GM23338 (cell line): ENCODE measurements around the gene ZFHX3. TPM values are rescaled to one million over a fixed set of nuclear protein-coding genes. Genes with fewer than 3 reads are reported as not detected.

ENCODE experiments used
- ATAC-seq: fragments of 200-7000 bp; cut with Tn5 transposase; 3 replicates; pipeline ENCODE4 v1.9.1; 2020
- DNase-seq: peaks from one replicate; pipeline ENCODE4 v3.0.0-alpha.2; 2015; ENCODE audit warnings: low spot score
- H2AFZ ChIP-seq: fragments of 200-600 bp; sonication (generic); 2 replicates; pipeline ENCODE4 v1.8.0; 2016; ENCODE audit warnings: antibody characterized with exemption, mild to moderate bottlenecking, moderate library complexity
- H3F3A ChIP-seq: fragments of 200-600 bp; sonication (generic); replicated peaks from 2 replicates; pipeline ENCODE4 v1.8.0; 2017; ENCODE audit warnings: antibody characterized with exemption, mixed run types, low read depth
- H3K27ac ChIP-seq: fragments of 200-600 bp; sonication (generic); 2 replicates; pipeline ENCODE4 v1.6.1; 2016; ENCODE audit warnings: low read depth
- H3K27me3 ChIP-seq: fragments of 200-600 bp; sonication (generic); 2 replicates; pipeline ENCODE4 v1.8.0; 2016; ENCODE audit warnings: mild to moderate bottlenecking, mixed run types, moderate library complexity; ENCODE audit not compliant: insufficient read depth
- H3K36me3 ChIP-seq: fragments of 200-600 bp; sonication (generic); 2 replicates; pipeline ENCODE4 v1.8.0; 2016; ENCODE audit warnings: mild to moderate bottlenecking; ENCODE audit not compliant: insufficient read depth
- H3K4me1 ChIP-seq: fragments of 200-600 bp; sonication (generic); 2 replicates; pipeline ENCODE4 v1.8.0; 2016; ENCODE audit warnings: mild to moderate bottlenecking, moderate library complexity; ENCODE audit not compliant: insufficient read depth
- H3K4me2 ChIP-seq: fragments of 200-600 bp; sonication (generic); 2 replicates; pipeline ENCODE4 v1.7.1; 2017; ENCODE audit warnings: mixed run types
- H3K4me3 ChIP-seq: fragments of 200-600 bp; sonication (generic); 2 replicates; pipeline ENCODE4 v1.6.1; 2016; ENCODE audit warnings: mixed run types
- H3K79me2 ChIP-seq: fragments of 200-600 bp; sonication (generic); replicated peaks from 2 replicates; pipeline ENCODE4 v1.8.0; 2017; ENCODE audit warnings: mild to moderate bottlenecking; ENCODE audit not compliant: insufficient read depth
- H3K9me2 ChIP-seq: fragments of 200-600 bp; sonication (generic); 2 replicates; pipeline ENCODE4 v1.8.0; 2017; ENCODE audit not compliant: insufficient read depth
- H4K20me1 ChIP-seq: fragments of 200-600 bp; sonication (generic); replicated peaks from 2 replicates; pipeline ENCODE4 v1.8.0; 2017; ENCODE audit warnings: mild to moderate bottlenecking; ENCODE audit not compliant: insufficient read depth
- H3K27ac Mint-ChIP-seq: 2 replicates; pipeline ENCODE4 v1.8.0; 2020; ENCODE audit warnings: inconsistent platforms, mild to moderate bottlenecking, moderate library complexity, mixed read lengths
- H3K27me3 Mint-ChIP-seq: 3 replicates; pipeline ENCODE4 v1.8.0; 2022; ENCODE audit warnings: low read depth, mild to moderate bottlenecking, moderate library complexity, mixed read lengths, inconsistent platforms; ENCODE audit not compliant: insufficient read depth, poor library complexity
- H3K36me3 Mint-ChIP-seq: 3 replicates; pipeline ENCODE4 v1.8.0; 2021; ENCODE audit warnings: low read depth, mild to moderate bottlenecking, inconsistent platforms, moderate library complexity, mixed read lengths
- H3K4me1 Mint-ChIP-seq: 3 replicates; pipeline ENCODE4 v1.8.0; 2020; ENCODE audit warnings: mild to moderate bottlenecking, inconsistent platforms, mixed read lengths
- H3K4me3 Mint-ChIP-seq: 3 replicates; pipeline ENCODE4 v1.8.0; 2021; ENCODE audit warnings: moderate library complexity, mild to moderate bottlenecking, inconsistent platforms, mixed read lengths
- H3K9me3 Mint-ChIP-seq: 3 replicates; pipeline ENCODE4 v1.8.0; 2020; ENCODE audit warnings: moderate library complexity, mild to moderate bottlenecking, inconsistent platforms, mixed read lengths
- CREB1 ChIP-seq: fragments of 250-450 bp; sonication (Bioruptor Pico); IDR thresholded peaks from 2 replicates; pipeline ENCODE4 v1.5.0; 2020; ENCODE audit warnings: low read depth, mild to moderate bottlenecking, moderate library complexity
- EZH2 ChIP-seq: fragments of 200-600 bp; sonication (generic); IDR thresholded peaks from one replicate; pipeline ENCODE4 v1.8.0; 2017; ENCODE audit warnings: antibody characterized with exemption, mild to moderate bottlenecking, low read depth; ENCODE audit not compliant: unreplicated experiment
- EZH2phosphoT487 ChIP-seq: fragments of 200-600 bp; sonication (generic); IDR thresholded peaks from one replicate; pipeline ENCODE4 v1.8.1; 2018; ENCODE audit warnings: antibody characterized with exemption; ENCODE audit not compliant: unreplicated experiment
- JUNB ChIP-seq: IDR thresholded peaks from one replicate; pipeline ENCODE4 v1.6.1; 2016; ENCODE audit warnings: antibody characterized with exemption; ENCODE audit not compliant: unreplicated experiment
- NANOG ChIP-seq: IDR thresholded peaks from 2 replicates; pipeline ENCODE4 v1.6.1; 2016; ENCODE audit warnings: antibody characterized with exemption, borderline replicate concordance
- POLR2AphosphoS5 ChIP-seq: IDR thresholded peaks from 2 replicates; pipeline ENCODE4 v1.6.1; 2016; ENCODE audit warnings: antibody characterized with exemption, low read depth
- STAT1 ChIP-seq: IDR thresholded peaks from one replicate; pipeline ENCODE4 v1.6.1; 2016; ENCODE audit warnings: antibody characterized with exemption; ENCODE audit not compliant: unreplicated experiment
- ZNF114 ChIP-seq: fragments of 250-450 bp; sonication (Bioruptor Pico); IDR thresholded peaks from 2 replicates; pipeline ENCODE4 v1.5.0; 2020; ENCODE audit warnings: mild to moderate bottlenecking, moderate library complexity
- ZNF331 ChIP-seq: fragments of 250-450 bp; sonication (Bioruptor Pico); IDR thresholded peaks from 2 replicates; pipeline ENCODE4 v1.5.0; 2020; ENCODE audit warnings: low read depth, mild to moderate bottlenecking, moderate library complexity
- ZNF462 ChIP-seq: fragments of 250-450 bp; sonication (Bioruptor Pico); IDR thresholded peaks from 2 replicates; pipeline ENCODE4 v1.5.0; 2020; ENCODE audit warnings: mild to moderate bottlenecking, moderate library complexity
- polyA plus RNA-seq: library from polyadenylated mRNA; unstranded; fragments of >200 nt; fragmentation: Nextera tagmentation; extraction: Ambion mirVana; gene quantifications from 2 replicates; pipeline ENCODE4 v1.2.1, GENCODE V29; 2016
- total RNA-seq: library from RNA; depleted of rRNA; stranded (reverse); fragments of >200 nt; shearing (Covaris generic); gene quantifications from 2 replicates; pipeline ENCODE4 v1.2.3, GENCODE V29; 2014
- TF ChIP-seq, protein P1 (sequence below): IDR thresholded peaks from one replicate; pipeline ENCODE4 v1.6.1; 2018; ENCODE audit warnings: antibody characterized with exemption; ENCODE audit not compliant: unreplicated experiment
- TF ChIP-seq, protein P2 (sequence below), 2 experiments: fragments of 200-600 bp in 1 of 2; sonication (generic) in 1 of 2; conservative IDR thresholded peaks; 2 replicates each; pipeline versions ENCODE4 v1.5.1 to v1.6.1; 2016 to 2017; ENCODE audit warnings: antibody characterized with exemption in 2 of 2, low read depth in 2 of 2, mild to moderate bottlenecking in 2 of 2, moderate library complexity in 1 of 2
- TF ChIP-seq, protein P3 (sequence below): IDR thresholded peaks from 2 replicates; pipeline ENCODE4 v1.6.1; 2016; ENCODE audit warnings: antibody characterized with exemption

ZFHX3 gene
- total and polyA plus RNA-seq, 2 experiments from 2014 or later = 1.0 to 1.5 TPM

DNA sequence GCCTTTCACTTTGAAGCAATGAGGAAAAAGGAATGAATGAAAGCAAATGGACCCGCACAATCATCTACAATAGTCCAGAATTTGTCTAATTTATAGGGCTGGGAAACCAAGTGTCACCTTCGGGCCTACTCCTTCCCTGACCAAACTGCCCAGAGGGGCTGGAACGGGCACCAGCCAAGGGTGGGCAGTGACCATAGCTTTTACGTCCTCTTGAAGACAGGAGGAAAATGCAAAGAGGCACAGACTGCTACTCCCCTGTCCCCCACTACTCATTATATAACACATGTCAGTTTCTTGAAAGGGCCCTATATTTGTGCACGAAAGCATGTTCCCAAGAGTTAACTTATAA is 122.3 kb downstream of the ZFHX3 start:
- no peaks in the 10 kb centered on the region for H3K27me3 ChIP-seq
- DNase-seq = no peak
- no peak overlapping the region for H3K27ac ChIP-seq
- H3K27me3 Mint-ChIP-seq = peaks cover 4% of the 10 kb centered on the region
- H3K9me2 ChIP-seq = no peaks in the 10 kb centered on the region
- no peak overlapping the region for H3K4me2 ChIP-seq
- no peaks in the 10 kb centered on the region for H3F3A ChIP-seq
- TF ChIP-seq EZH2 (no peak), NANOG (no peak), ZNF114 (CRISPR knock-in tag) (no peak), EZH2phosphoT487 (no peak), STAT1 (no peak), ZNF462 (CRISPR knock-in tag) (no peak), CREB1 (CRISPR knock-in tag) (no peak), ZNF331 (CRISPR knock-in tag) (no peak), POLR2AphosphoS5 (no peak), JUNB (no peak)
- TF ChIP-seq, protein P1, sequence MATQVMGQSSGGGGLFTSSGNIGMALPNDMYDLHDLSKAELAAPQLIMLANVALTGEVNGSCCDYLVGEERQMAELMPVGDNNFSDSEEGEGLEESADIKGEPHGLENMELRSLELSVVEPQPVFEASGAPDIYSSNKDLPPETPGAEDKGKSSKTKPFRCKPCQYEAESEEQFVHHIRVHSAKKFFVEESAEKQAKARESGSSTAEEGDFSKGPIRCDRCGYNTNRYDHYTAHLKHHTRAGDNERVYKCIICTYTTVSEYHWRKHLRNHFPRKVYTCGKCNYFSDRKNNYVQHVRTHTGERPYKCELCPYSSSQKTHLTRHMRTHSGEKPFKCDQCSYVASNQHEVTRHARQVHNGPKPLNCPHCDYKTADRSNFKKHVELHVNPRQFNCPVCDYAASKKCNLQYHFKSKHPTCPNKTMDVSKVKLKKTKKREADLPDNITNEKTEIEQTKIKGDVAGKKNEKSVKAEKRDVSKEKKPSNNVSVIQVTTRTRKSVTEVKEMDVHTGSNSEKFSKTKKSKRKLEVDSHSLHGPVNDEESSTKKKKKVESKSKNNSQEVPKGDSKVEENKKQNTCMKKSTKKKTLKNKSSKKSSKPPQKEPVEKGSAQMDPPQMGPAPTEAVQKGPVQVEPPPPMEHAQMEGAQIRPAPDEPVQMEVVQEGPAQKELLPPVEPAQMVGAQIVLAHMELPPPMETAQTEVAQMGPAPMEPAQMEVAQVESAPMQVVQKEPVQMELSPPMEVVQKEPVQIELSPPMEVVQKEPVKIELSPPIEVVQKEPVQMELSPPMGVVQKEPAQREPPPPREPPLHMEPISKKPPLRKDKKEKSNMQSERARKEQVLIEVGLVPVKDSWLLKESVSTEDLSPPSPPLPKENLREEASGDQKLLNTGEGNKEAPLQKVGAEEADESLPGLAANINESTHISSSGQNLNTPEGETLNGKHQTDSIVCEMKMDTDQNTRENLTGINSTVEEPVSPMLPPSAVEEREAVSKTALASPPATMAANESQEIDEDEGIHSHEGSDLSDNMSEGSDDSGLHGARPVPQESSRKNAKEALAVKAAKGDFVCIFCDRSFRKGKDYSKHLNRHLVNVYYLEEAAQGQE = no peak
- TF ChIP-seq, protein P2, sequence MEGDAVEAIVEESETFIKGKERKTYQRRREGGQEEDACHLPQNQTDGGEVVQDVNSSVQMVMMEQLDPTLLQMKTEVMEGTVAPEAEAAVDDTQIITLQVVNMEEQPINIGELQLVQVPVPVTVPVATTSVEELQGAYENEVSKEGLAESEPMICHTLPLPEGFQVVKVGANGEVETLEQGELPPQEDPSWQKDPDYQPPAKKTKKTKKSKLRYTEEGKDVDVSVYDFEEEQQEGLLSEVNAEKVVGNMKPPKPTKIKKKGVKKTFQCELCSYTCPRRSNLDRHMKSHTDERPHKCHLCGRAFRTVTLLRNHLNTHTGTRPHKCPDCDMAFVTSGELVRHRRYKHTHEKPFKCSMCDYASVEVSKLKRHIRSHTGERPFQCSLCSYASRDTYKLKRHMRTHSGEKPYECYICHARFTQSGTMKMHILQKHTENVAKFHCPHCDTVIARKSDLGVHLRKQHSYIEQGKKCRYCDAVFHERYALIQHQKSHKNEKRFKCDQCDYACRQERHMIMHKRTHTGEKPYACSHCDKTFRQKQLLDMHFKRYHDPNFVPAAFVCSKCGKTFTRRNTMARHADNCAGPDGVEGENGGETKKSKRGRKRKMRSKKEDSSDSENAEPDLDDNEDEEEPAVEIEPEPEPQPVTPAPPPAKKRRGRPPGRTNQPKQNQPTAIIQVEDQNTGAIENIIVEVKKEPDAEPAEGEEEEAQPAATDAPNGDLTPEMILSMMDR (conservative IDR thresholded peaks at IDR 0.05; ENCODE audit: low read depth in 2 of 2) = no peak
- TF ChIP-seq, protein P3, sequence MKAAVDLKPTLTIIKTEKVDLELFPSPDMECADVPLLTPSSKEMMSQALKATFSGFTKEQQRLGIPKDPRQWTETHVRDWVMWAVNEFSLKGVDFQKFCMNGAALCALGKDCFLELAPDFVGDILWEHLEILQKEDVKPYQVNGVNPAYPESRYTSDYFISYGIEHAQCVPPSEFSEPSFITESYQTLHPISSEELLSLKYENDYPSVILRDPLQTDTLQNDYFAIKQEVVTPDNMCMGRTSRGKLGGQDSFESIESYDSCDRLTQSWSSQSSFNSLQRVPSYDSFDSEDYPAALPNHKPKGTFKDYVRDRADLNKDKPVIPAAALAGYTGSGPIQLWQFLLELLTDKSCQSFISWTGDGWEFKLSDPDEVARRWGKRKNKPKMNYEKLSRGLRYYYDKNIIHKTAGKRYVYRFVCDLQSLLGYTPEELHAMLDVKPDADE = no peak
- no peaks in the 10 kb centered on the region for H3K36me3 ChIP-seq
- no peak overlapping the region for H3K4me3 Mint-ChIP-seq
- no peak overlapping the region for H2AFZ ChIP-seq
- H4K20me1 ChIP-seq = no peaks in the 10 kb centered on the region; the same call in 1 of the 2 replicates
- H3K4me3 ChIP-seq = no peak overlapping the region
- no peaks in the 10 kb centered on the region for H3K36me3 Mint-ChIP-seq
- no peaks in the 10 kb centered on the region for H3K79me2 ChIP-seq
- peaks cover 2% of the 10 kb centered on the region; the same call in 1 of the 3 replicates for H3K9me3 Mint-ChIP-seq
- H3K4me1 Mint-ChIP-seq = no peaks in the 10 kb centered on the region; the same call in 2 of the 3 replicates
- H3K4me1 ChIP-seq = no peaks in the 10 kb centered on the region
- ATAC-seq = no peak
- no peak overlapping the region for H3K27ac Mint-ChIP-seq
